Choroid plexus epithelial cell (primary cell): ENCODE measurements around the gene FBXW11.
A peak's percentile ranks its signal among the peaks of the same experiment; 100 is the strongest.

Experiments used
- DNase-seq: peaks from one replicate; pipeline ENCODE4 v3.0.0-alpha.2; 2010; ENCODE audit warnings: low read depth
- H3K4me3 ChIP-seq: 2 replicates; pipeline ENCODE4 v1.5.1; 2011; ENCODE audit warnings: low read depth, mild to moderate bottlenecking, control low read depth, low read length, moderate library complexity
- TF ChIP-seq, protein P1 (sequence below): conservative IDR thresholded peaks from 2 replicates; pipeline ENCODE4 v1.5.1; 2011; ENCODE audit warnings: low read depth, mild to moderate bottlenecking, control low read depth, inconsistent platforms, low read length, moderate library complexity

The FBXW11 gene

DNA sequence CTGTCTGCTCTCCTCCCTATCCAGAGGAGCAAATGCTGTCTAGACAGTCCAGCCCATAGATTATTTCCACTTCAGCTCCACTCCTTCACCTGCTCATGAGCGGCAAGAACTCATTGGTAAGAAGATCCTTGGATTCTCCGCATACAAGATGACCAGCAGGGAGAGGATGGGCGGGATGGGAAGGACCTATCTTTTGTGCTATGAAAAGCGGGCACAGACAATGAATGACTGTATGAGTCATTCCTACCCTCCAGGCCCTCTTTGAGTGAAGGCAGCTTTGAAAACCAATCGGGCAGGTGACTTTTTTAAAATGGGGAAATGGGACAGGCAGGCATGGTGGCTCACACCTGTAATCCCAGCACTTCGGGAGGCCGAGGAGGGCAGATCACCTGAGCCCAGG lies 171.4 kb downstream of the FBXW11 start:
- TF ChIP-seq, protein P1, sequence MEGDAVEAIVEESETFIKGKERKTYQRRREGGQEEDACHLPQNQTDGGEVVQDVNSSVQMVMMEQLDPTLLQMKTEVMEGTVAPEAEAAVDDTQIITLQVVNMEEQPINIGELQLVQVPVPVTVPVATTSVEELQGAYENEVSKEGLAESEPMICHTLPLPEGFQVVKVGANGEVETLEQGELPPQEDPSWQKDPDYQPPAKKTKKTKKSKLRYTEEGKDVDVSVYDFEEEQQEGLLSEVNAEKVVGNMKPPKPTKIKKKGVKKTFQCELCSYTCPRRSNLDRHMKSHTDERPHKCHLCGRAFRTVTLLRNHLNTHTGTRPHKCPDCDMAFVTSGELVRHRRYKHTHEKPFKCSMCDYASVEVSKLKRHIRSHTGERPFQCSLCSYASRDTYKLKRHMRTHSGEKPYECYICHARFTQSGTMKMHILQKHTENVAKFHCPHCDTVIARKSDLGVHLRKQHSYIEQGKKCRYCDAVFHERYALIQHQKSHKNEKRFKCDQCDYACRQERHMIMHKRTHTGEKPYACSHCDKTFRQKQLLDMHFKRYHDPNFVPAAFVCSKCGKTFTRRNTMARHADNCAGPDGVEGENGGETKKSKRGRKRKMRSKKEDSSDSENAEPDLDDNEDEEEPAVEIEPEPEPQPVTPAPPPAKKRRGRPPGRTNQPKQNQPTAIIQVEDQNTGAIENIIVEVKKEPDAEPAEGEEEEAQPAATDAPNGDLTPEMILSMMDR: no peak
- DNase-seq: no peak
- H3K4me3 ChIP-seq: no peak overlapping the region

DNA sequence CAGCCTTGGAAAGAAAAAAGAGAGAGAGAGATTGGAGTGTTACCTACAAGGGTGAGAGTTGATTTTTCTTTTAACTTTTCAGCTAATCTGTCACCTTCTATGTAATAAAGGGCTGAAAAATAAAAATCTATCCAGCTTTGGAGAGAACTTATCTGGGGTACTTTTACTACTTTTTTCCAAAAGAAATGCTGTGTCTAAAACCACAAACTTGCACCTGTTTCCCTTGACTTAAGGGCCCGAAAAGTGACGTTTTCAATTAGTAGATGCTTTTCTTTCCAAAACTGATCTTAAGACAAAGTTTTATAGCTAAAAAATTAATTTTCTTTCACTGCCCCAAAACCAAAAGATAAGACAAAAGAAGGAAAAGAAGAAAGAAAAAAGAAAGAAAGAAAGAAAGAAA lies 172.0 kb downstream of the FBXW11 start:
- TF ChIP-seq, protein P1: no peak
- H3K4me3 ChIP-seq: no peak overlapping the region
- DNase-seq: no peak

DNA sequence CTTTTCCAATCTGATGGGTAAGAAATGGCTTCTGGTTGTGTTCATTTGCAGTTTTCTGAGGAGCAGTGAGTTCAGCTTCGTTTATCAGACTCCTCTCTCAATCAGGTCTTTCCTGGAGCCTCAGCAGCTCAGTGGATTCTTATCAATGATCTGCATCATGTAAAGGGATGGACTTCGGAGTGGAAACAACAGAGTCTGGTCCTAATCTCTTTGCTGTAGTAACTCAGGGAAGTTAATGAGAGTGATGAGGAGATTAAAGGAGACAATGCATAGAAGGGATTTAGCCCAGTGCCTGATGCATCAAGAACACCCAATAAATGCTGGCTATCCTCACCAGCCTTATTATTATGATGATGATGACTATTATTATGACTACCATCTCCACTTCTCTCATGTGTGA lies 173.7 kb downstream of the FBXW11 start:
- no peak for DNase-seq
- no peak overlapping the region for H3K4me3 ChIP-seq
- TF ChIP-seq, protein P1: no peak

DNA sequence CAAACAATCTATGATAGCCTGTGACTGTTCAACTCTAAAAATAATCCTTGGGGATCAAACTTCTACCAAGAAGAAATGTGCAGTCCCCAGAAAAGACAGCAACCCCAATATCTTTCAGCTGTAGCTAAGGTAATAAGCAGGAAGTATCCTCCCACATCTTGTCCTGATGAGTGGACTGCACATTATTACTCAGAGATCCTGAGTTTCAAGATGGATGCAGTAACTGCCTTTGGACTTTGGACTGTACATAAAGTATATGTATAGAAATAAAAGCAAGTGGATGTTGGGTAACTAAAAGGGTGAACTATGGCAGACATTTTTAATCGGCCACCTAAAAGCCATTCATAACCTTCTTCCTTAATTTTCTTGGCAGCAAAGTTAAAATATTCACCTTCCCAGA lies 175.8 kb downstream of the FBXW11 start:
- TF ChIP-seq, protein P1: no peak
- no peak for DNase-seq

DNA sequence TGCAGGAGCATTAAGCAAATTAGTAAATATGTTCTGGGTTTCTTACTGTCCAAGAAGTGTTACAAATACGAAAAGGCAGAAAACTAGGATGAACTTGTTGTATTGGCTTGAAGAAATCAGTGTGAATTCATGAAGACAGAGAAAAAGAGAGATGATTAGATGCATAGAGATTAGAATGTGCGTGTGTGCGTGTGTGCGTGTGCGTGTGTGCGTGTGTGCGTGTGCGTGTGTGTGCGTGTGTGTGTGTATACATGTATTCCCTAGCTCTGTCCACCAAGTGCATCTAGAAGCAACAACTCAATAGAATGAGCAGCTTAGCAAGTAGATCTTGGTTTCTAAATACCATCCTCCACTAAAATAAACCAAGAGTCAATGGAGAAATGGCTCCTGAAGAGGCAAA lies 179.3 kb downstream of the FBXW11 start:
- H3K4me3 ChIP-seq: no peak overlapping the region
- TF ChIP-seq, protein P1: no peak

More for the DNA sequence above, 175.8 kb downstream of the FBXW11 start:
- no peak overlapping the region for H3K4me3 ChIP-seq

DNA sequence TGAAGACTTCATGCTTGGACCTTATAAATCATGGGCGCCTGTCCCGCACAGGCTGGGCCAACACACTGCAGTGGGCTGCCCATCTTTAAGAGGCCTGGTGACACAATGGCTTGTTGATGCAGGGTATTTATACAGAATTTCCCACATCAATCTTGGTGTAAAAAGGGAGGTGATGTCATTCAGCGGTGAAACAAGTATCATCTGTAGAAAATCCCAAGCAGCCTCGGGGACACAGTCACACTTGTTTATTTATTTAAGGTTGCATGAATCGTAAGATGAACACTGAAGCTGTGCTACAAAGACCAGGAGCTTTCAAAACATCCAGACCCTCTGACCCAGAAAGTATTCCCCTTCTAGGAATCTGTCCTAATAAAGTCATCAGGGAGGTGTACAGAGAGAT lies 180.3 kb downstream of the FBXW11 start:
- TF ChIP-seq, protein P1: no peak
- no peak overlapping the region for H3K4me3 ChIP-seq
- peak; percentile 5 for DNase-seq

More for the DNA sequence above, 179.3 kb downstream of the FBXW11 start:
- DNase-seq: no peak

DNA sequence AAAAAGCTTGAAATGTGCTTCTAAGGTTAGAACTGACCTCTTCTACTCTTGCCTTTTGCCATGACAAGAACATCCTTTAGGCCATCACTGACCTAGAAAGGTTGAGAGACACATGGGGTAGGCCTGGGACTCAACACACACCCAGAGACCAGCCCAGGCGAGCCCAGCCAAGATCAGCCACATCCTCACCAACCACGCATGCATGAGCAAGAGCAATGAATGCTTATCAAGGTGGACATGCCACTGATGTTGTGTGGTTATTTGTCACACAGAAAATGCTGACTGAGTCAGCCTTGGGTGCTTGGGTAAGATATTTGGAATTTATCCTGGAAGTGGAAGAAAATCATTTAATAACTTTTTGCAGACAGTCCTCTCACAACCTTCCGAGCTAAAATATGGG lies 181.4 kb downstream of the FBXW11 start:
- DNase-seq: no peak
- TF ChIP-seq, protein P1: no peak
- H3K4me3 ChIP-seq: no peak overlapping the region
